DOHH2 (cell line): Measurements from ENCODE around the gene ARFIP2.

Experiments used
- H3F3A ChIP-seq: fragments of 200-600 bp; sonication (generic), shearing (Covaris generic); 2 replicates; pipeline ENCODE4 v1.6.0; 2016; ENCODE audit warnings: antibody characterized with exemption, mild to moderate bottlenecking; ENCODE audit not compliant: control insufficient read depth, insufficient read depth
- H3K27ac ChIP-seq: fragments of 200-600 bp; sonication (generic); 2 replicates; pipeline ENCODE4 v1.5.1; 2014; ENCODE audit warnings: low read depth, mild to moderate bottlenecking, low read length, moderate library complexity
- H3K27me3 ChIP-seq: fragments of 200-600 bp; sonication (generic); 2 replicates; pipeline ENCODE4 v1.6.1; 2014; ENCODE audit warnings: mild to moderate bottlenecking, low read length, mixed read lengths; ENCODE audit not compliant: control insufficient read depth
- H3K36me3 ChIP-seq: fragments of 200-600 bp; sonication (generic); 2 replicates; pipeline ENCODE4 v1.6.1; 2014; ENCODE audit warnings: mild to moderate bottlenecking, low read length, moderate library complexity, mixed read lengths; ENCODE audit not compliant: control insufficient read depth
- H3K4me1 ChIP-seq: fragments of 200-600 bp; sonication (generic); 2 replicates; pipeline ENCODE4 v1.6.1; 2014; ENCODE audit warnings: mild to moderate bottlenecking, low read length, mixed read lengths; ENCODE audit not compliant: control insufficient read depth
- H3K4me2 ChIP-seq: fragments of 200-600 bp; sonication (generic); 2 replicates; pipeline ENCODE4 v1.6.0; 2014; ENCODE audit warnings: mild to moderate bottlenecking, low read length, moderate library complexity
- H3K4me3 ChIP-seq: fragments of 200-600 bp; sonication (generic); 2 replicates; pipeline ENCODE4 v1.5.1; 2014; ENCODE audit warnings: mild to moderate bottlenecking, low read length, mixed read lengths
- H3K79me2 ChIP-seq: fragments of 200-600 bp; sonication (generic); 2 replicates; pipeline ENCODE4 v1.6.1; 2014; ENCODE audit warnings: mild to moderate bottlenecking, low read length, mixed read lengths; ENCODE audit not compliant: control insufficient read depth
- H3K9me2 ChIP-seq: fragments of 200-600 bp; sonication (generic); replicated peaks from 2 replicates; pipeline ENCODE4 v1.6.1; 2014; ENCODE audit warnings: mild to moderate bottlenecking, low read length, mixed read lengths; ENCODE audit not compliant: control insufficient read depth
- H3K9me3 ChIP-seq: fragments of 200-600 bp; sonication (generic); 2 replicates; pipeline ENCODE4 v1.6.1; 2014; ENCODE audit warnings: antibody characterized with exemption, low read length, mixed read lengths; ENCODE audit not compliant: control insufficient read depth, insufficient read depth
- H4K20me1 ChIP-seq: fragments of 200-600 bp; sonication (generic); 2 replicates; pipeline ENCODE4 v1.6.0; 2014; ENCODE audit warnings: low read depth, mild to moderate bottlenecking, antibody characterized with exemption, low read length, moderate library complexity; ENCODE audit not compliant: control insufficient read depth, insufficient read depth
- EZH2phosphoT487 ChIP-seq: fragments of 200-600 bp; sonication (generic); IDR thresholded peaks from 2 replicates; pipeline ENCODE4 v1.6.1; 2017; ENCODE audit warnings: borderline replicate concordance, mild to moderate bottlenecking, antibody characterized with exemption, low read length, moderate library complexity, mixed read lengths
- TF ChIP-seq, protein P1 (sequence below): fragments of 200-600 bp; sonication (generic); IDR thresholded peaks from one replicate; pipeline ENCODE4 v1.5.1; 2014; ENCODE audit warnings: antibody characterized with exemption, mild to moderate bottlenecking, low read depth, low read length; ENCODE audit not compliant: poor library complexity, severe bottlenecking

ARFIP2 gene

DNA sequence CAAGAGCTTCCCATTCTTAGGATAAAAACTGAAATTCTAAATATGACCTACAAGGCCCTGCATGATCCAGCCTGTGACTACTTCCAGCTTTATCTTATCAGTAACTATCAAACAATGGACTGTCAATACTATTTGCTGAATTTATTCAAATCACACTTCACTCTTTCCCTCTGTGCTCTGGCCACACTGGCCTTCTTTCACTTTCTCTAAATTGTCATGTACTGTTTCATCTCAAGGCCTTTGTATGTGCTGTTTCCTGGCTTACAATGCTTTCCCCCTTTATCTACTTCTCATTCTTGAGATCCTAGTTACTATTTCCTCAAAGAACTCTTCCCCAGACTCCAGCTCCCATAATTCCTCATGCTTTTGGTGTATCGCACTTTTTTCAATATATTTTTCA, 5.8 kb upstream of the ARFIP2 start:
- TF ChIP-seq EZH2phosphoT487, result no peak
- TF ChIP-seq, protein P1, sequence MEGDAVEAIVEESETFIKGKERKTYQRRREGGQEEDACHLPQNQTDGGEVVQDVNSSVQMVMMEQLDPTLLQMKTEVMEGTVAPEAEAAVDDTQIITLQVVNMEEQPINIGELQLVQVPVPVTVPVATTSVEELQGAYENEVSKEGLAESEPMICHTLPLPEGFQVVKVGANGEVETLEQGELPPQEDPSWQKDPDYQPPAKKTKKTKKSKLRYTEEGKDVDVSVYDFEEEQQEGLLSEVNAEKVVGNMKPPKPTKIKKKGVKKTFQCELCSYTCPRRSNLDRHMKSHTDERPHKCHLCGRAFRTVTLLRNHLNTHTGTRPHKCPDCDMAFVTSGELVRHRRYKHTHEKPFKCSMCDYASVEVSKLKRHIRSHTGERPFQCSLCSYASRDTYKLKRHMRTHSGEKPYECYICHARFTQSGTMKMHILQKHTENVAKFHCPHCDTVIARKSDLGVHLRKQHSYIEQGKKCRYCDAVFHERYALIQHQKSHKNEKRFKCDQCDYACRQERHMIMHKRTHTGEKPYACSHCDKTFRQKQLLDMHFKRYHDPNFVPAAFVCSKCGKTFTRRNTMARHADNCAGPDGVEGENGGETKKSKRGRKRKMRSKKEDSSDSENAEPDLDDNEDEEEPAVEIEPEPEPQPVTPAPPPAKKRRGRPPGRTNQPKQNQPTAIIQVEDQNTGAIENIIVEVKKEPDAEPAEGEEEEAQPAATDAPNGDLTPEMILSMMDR, result no peak
- Histone ChIP-seq H3K27ac (no peak overlapping the region), H3K9me2 (no peaks in the 10 kb centered on the region), H3K4me2 (no peak overlapping the region), H3K9me3 (no peaks in the 10 kb centered on the region), H3K36me3 (peaks cover 78% of the 10 kb centered on the region), H3K79me2 (peaks cover 29% of the 10 kb centered on the region), H4K20me1 (peaks cover 11% of the 10 kb centered on the region; the same call in 1 of the 2 replicates), H3K4me3 (no peak overlapping the region), H3K27me3 (no peaks in the 10 kb centered on the region), H3K4me1 (peaks cover 10% of the 10 kb centered on the region), H3F3A (no peaks in the 10 kb centered on the region)

DNA sequence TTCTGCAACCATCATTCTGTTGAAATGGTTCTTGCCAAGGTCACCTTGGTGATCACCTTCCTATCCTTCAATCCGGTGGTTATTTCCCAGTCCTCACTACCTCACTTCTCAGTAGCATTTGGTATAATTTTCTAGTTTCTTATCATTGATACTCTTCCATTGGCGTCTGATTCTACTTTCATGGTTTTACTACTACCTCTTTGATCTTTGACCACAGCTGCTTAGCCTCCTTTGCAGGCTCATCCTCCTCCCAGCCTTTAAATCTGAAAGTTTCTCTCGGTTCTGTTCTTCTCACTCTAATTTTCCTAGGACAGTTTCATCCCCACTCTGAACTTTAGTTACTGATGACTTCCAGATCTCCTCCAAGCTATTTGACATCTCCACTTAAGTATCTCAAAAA, 5.1 kb upstream of the ARFIP2 start:
- Histone ChIP-seq H4K20me1 (peaks cover 12% of the 10 kb centered on the region; the same call in 1 of the 2 replicates), H3K27me3 (no peaks in the 10 kb centered on the region), H3K9me2 (no peaks in the 10 kb centered on the region), H3K4me1 (peaks cover 10% of the 10 kb centered on the region), H3K27ac (no peak overlapping the region), H3K4me3 (no peak overlapping the region), H3F3A (no peaks in the 10 kb centered on the region), H3K9me3 (no peaks in the 10 kb centered on the region), H3K79me2 (peaks cover 35% of the 10 kb centered on the region), H3K4me2 (no peak overlapping the region), H3K36me3 (peaks cover 83% of the 10 kb centered on the region)
- TF ChIP-seq, protein P1, result no peak
- TF ChIP-seq EZH2phosphoT487, result no peak

DNA sequence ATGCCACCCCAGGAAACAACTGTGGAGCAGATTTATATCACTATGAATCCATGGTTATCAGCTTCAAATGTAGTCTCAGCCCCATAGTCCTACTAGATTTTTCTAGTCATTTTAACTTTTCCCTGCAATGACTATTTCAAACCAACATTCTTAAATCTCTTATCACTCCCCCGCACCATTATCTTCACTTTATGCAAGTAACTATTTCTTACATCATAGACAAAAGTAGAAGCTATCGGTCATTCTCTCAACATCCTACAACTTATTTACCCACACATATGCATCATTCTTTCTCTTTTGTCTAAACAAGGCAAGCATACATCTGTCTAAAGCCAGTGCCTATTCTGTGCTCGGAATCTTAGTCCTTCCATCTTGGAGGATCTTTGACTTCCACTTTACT, 4.5 kb upstream of the ARFIP2 start:
- Histone ChIP-seq H3K36me3 (peaks cover 87% of the 10 kb centered on the region), H3K27ac (no peak overlapping the region), H3K4me3 (no peak overlapping the region), H3K9me2 (no peaks in the 10 kb centered on the region), H3F3A (no peaks in the 10 kb centered on the region), H3K4me2 (no peak overlapping the region), H3K9me3 (no peaks in the 10 kb centered on the region), H3K27me3 (no peaks in the 10 kb centered on the region), H3K4me1 (peaks cover 11% of the 10 kb centered on the region), H4K20me1 (peaks cover 12% of the 10 kb centered on the region; the same call in 1 of the 2 replicates), H3K79me2 (peaks cover 40% of the 10 kb centered on the region)
- TF ChIP-seq, protein P1, result no peak
- no peak for TF ChIP-seq EZH2phosphoT487
